ENCODE results near the gene KDM2A. TPM values are rescaled to one million over a fixed set of nuclear protein-coding genes. Genes with fewer than 3 reads are reported as not detected.
"Not testable (repeated sequence)": the region's sequence is repeated elsewhere in the genome, so short reads cannot be mapped to it uniquely, and the experiment has no call there.

The KDM2A gene
- total and polyA plus RNA-seq, 2 donors (not counting 1 experiment from before 2014, with no cell fraction given), result 132 to 229 TPM

DNA sequence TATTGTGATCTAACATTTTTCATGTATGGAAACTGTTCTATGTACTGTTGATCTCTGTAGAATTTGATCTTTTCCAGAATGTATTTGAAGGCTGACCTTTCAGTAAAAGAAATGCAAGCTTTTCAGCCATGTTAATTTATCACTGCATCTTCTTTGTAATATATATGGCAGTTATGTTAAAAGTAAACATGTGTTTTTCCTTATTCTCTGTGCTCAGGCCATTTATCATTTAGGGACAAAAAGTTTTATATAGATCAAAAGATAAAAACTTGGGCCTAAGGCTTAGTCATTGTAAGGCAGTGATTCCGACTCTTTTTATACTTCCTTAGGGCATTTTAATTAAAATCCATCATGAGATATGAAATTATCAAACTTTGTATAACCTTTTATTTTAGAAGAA is 48.7 kb downstream of the KDM2A start:
- Mint-ChIP-seq H3K27ac (no peak overlapping the region), H3K4me3 (no peak overlapping the region), H3K9me3 (ENCODE audit: insufficient read depth) (no peaks in the 10 kb centered on the region), H3K4me1 (peaks cover 43% of the 10 kb centered on the region), H3K27me3 (no peaks in the 10 kb centered on the region)
- no peak overlapping the region for H3K4me3 ChIP-seq (ENCODE audit: control extremely low read depth in 1 of 5, extremely low read depth in 1 of 5, insufficient read depth in 1 of 5, low read depth in 2 of 5, low read length in 4 of 5)
- no peak overlapping the region for H3K9ac ChIP-seq (ENCODE audit: low read length)
- H3K79me2 ChIP-seq (ENCODE audit: control insufficient read depth, insufficient read depth, low read length), result peaks cover 97% of the 10 kb centered on the region
- no peaks in the 10 kb centered on the region for H3K9me3 ChIP-seq (ENCODE audit: control extremely low read depth in 1 of 3, control insufficient read depth in 2 of 3, insufficient read depth in 1 of 3, low read length in 2 of 3)
- no peak overlapping the region for H3K4me2 ChIP-seq (replicated peaks; ENCODE audit: low read depth, low read length, poor library complexity, severe bottlenecking)
- ChIA-PET CTCF (interaction anchor here (0.8 to 2.5 kb wide), 9 partner anchors 10 to 73 kb away, joined by 3 to 13 read pairs (median 4); no protein-coding TSS in a partner anchor), POLR2A (no interaction called here)
- peaks cover 53% of the 10 kb centered on the region for H4K20me1 ChIP-seq (ENCODE audit: control insufficient read depth, insufficient read depth, low read length, poor library complexity, severe bottlenecking)
- TF ChIP-seq, protein P1, sequence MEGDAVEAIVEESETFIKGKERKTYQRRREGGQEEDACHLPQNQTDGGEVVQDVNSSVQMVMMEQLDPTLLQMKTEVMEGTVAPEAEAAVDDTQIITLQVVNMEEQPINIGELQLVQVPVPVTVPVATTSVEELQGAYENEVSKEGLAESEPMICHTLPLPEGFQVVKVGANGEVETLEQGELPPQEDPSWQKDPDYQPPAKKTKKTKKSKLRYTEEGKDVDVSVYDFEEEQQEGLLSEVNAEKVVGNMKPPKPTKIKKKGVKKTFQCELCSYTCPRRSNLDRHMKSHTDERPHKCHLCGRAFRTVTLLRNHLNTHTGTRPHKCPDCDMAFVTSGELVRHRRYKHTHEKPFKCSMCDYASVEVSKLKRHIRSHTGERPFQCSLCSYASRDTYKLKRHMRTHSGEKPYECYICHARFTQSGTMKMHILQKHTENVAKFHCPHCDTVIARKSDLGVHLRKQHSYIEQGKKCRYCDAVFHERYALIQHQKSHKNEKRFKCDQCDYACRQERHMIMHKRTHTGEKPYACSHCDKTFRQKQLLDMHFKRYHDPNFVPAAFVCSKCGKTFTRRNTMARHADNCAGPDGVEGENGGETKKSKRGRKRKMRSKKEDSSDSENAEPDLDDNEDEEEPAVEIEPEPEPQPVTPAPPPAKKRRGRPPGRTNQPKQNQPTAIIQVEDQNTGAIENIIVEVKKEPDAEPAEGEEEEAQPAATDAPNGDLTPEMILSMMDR (IDR thresholded peaks at IDR 0.05), result no peak
- no peak for TF ChIP-seq EZH2 (IDR thresholded peaks at IDR 0.05; ENCODE audit: borderline replicate concordance, insufficient read depth, low read depth, low read length, poor library complexity, severe bottlenecking)
- intact Hi-C loops (cut with micrococcal nuclease), result loop anchor here (5.0 kb wide), 1 partner anchor 50 kb away; the partner anchor contains the start of gene KDM2A
- no CpG with 5 or more reads among the region's 1 CpG for WGBS (ENCODE audit: insufficient coverage)
- no peak overlapping the region for H2AFZ ChIP-seq (ENCODE audit: insufficient read depth, low read depth, low read length, poor library complexity, severe bottlenecking)
- ATAC-seq (ENCODE audit: low read depth) (no peak), DNase-seq (no peak)
- no peaks in the 10 kb centered on the region for H3K27me3 ChIP-seq (replicated peaks in 1 of 4; ENCODE audit: control extremely low read depth in 1 of 4, control insufficient read depth in 3 of 4, insufficient read depth in 4 of 4, low read length in 3 of 4)
- peaks cover 4 to 7% of the 10 kb centered on the region in 2 donors for H3K4me1 ChIP-seq (ENCODE audit: control insufficient read depth in 2 of 2, insufficient read depth in 2 of 2, low read length in 2 of 2)
- no peak overlapping the region for H3K27ac ChIP-seq (ENCODE audit: low read length in 2 of 2)
- H3K36me3 ChIP-seq (replicated peaks in 1 of 2; ENCODE audit: control extremely low read depth in 1 of 2, control insufficient read depth in 1 of 2, extremely low read depth in 1 of 2, insufficient read depth in 2 of 2, low read length in 1 of 2), result peaks cover 3 to 7% of the 10 kb centered on the region in 2 experiments

DNA sequence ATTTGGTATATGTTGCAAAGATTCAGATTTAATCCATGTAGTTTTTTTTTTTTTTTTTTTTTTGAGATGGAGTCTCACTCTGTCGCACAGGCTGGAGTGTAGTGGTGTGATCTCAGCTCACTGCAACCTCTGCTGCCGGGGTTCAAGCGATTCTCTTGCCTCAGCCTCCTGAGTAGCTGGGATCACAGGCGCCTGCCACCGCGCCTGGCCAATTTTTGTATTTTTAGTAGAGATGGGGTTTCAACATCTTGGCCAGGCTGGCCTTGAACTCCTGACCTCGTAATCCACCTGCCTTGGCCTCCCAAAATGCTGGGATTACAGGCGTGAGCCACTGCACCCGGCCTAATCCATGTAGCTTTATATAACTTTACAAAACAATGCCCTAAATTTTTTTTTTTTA is 49.8 kb downstream of the KDM2A start:
- H3K36me3 ChIP-seq (replicated peaks in 1 of 2; ENCODE audit: control extremely low read depth in 1 of 2, control insufficient read depth in 1 of 2, extremely low read depth in 1 of 2, insufficient read depth in 2 of 2, low read length in 1 of 2); H3K27ac ChIP-seq (ENCODE audit: low read length in 2 of 2); H3K4me3 ChIP-seq (ENCODE audit: control extremely low read depth in 1 of 5, extremely low read depth in 1 of 5, insufficient read depth in 1 of 5, low read depth in 2 of 5, low read length in 4 of 5); ATAC-seq (ENCODE audit: low read depth); DNase-seq; H3K9me3 ChIP-seq (ENCODE audit: control extremely low read depth in 1 of 3, control insufficient read depth in 2 of 3, insufficient read depth in 1 of 3, low read length in 2 of 3); H3K9ac ChIP-seq (ENCODE audit: low read length); POLR2A ChIA-PET; H3K4me2 ChIP-seq (replicated peaks; ENCODE audit: low read depth, low read length, poor library complexity, severe bottlenecking); H3K9me3 Mint-ChIP-seq (ENCODE audit: insufficient read depth); H2AFZ ChIP-seq (ENCODE audit: insufficient read depth, low read depth, low read length, poor library complexity, severe bottlenecking); H3K4me3 Mint-ChIP-seq; H3K27me3 Mint-ChIP-seq; H3K4me1 ChIP-seq (ENCODE audit: control insufficient read depth in 2 of 2, insufficient read depth in 2 of 2, low read length in 2 of 2); H3K27ac Mint-ChIP-seq; H3K27me3 ChIP-seq (replicated peaks in 1 of 4; ENCODE audit: control extremely low read depth in 1 of 4, control insufficient read depth in 3 of 4, insufficient read depth in 4 of 4, low read length in 3 of 4): not testable (repeated sequence)
- H3K79me2 ChIP-seq (ENCODE audit: control insufficient read depth, insufficient read depth, low read length), result peaks cover 97% of the 10 kb centered on the region
- 95% methylated on average over 5 of the region's 9 CpGs for WGBS (ENCODE audit: insufficient coverage)
- H4K20me1 ChIP-seq (ENCODE audit: control insufficient read depth, insufficient read depth, low read length, poor library complexity, severe bottlenecking), result peaks cover 55% of the 10 kb centered on the region
- peaks cover 38% of the 10 kb centered on the region for H3K4me1 Mint-ChIP-seq
- intact Hi-C loops (cut with micrococcal nuclease), result loop anchor here (5.0 kb wide), 1 partner anchor 52 kb away; the partner anchor contains the start of gene KDM2A
- CTCF ChIA-PET, result interaction anchor here (0.6 to 2.5 kb wide), 7 partner anchors 12 to 444 kb away, joined by 3 to 13 read pairs (median 4); no protein-coding TSS in a partner anchor

All from B cell (primary cell).